ENCODE results near the gene FAAP100.

DNA sequence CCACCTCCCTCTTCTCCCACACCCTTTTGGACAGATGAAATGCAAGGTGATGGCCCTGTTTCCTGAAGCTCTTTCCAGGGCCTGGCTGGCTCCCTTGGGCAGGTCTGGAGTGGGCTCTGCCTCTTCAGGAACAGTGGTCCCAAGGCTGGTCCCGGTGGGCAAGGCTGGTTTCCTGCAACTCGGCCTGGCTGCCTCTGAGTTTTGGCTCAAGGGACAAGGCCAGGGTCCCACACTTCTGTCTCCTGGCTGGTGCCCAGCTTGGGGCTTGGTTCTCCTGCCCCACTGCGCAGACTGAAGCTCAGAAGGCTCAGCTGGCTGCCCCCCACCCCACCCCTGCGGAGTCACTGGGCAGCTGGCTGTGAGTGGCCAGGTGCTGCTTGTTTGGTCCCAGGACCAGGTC, 35.7 kb downstream of the FAAP100 start:
- TF ChIP-seq, protein P1, sequence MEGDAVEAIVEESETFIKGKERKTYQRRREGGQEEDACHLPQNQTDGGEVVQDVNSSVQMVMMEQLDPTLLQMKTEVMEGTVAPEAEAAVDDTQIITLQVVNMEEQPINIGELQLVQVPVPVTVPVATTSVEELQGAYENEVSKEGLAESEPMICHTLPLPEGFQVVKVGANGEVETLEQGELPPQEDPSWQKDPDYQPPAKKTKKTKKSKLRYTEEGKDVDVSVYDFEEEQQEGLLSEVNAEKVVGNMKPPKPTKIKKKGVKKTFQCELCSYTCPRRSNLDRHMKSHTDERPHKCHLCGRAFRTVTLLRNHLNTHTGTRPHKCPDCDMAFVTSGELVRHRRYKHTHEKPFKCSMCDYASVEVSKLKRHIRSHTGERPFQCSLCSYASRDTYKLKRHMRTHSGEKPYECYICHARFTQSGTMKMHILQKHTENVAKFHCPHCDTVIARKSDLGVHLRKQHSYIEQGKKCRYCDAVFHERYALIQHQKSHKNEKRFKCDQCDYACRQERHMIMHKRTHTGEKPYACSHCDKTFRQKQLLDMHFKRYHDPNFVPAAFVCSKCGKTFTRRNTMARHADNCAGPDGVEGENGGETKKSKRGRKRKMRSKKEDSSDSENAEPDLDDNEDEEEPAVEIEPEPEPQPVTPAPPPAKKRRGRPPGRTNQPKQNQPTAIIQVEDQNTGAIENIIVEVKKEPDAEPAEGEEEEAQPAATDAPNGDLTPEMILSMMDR (IDR thresholded peaks at IDR 0.05) = no peak
- no peak for TF ChIP-seq POLR2A (IDR thresholded peaks at IDR 0.05)

Measured in right lobe of liver (tissue), 4 donors.